K562 (cell line): ENCODE measurements around the gene PTPN7. TPM values are rescaled to one million over a fixed set of nuclear protein-coding genes. Genes with fewer than 3 reads are reported as not detected.

Source experiments
- ATF6 ChIP-seq: sonication (generic); formaldehyde crosslinking; IDR thresholded peaks from 2 replicates; pipeline ENCODE4 v1.4.0; 2020; ENCODE audit warnings: mild to moderate bottlenecking, missing genetic modification reagents
- CHD1 ChIP-seq: fragments of 200-600 bp; sonication (generic); IDR thresholded peaks from one replicate; pipeline ENCODE4 v1.6.1; 2012; ENCODE audit warnings: mild to moderate bottlenecking, moderate library complexity, low read length, inconsistent platforms
- EGR1 ChIP-seq: fragments of 450-650 bp; conservative IDR thresholded peaks from 2 replicates; pipeline ENCODE4 v1.6.1; 2017; ENCODE audit warnings: mild to moderate bottlenecking
- EP300 ChIP-seq: IDR thresholded peaks from 2 replicates; pipeline ENCODE4 v1.6.1; 2012; ENCODE audit warnings: low read length, improper control_type of control experiment
- FOS ChIP-seq: IDR thresholded peaks from 3 replicates; pipeline ENCODE4 v1.6.1; 2011; ENCODE audit not compliant: insufficient read length; ENCODE audit errors: extremely low read depth
- GABPB1 ChIP-seq: sonication (generic); formaldehyde crosslinking; IDR thresholded peaks from 2 replicates; pipeline ENCODE4 v1.8.0; 2022; ENCODE audit warnings: mild to moderate bottlenecking, missing genetic modification reagents
- HDAC6 ChIP-seq: IDR thresholded peaks from 2 replicates; pipeline ENCODE4 v1.6.1; 2012; ENCODE audit warnings: low read depth, mild to moderate bottlenecking, control low read depth, inconsistent platforms, low read length, moderate library complexity
- KDM5B ChIP-seq: fragments of 200-600 bp; sonication (generic); IDR thresholded peaks from 2 replicates; pipeline ENCODE4 v1.6.1; 2012; ENCODE audit warnings: low read depth, mild to moderate bottlenecking, moderate library complexity, low read length, control low read depth, inconsistent platforms; ENCODE audit not compliant: insufficient replicate concordance
- NFXL1 ChIP-seq: fragments of 450-650 bp; formaldehyde crosslinking; IDR thresholded peaks from 2 replicates; pipeline ENCODE4 v1.4.0; 2021; ENCODE audit warnings: mild to moderate bottlenecking
- PTTG1 ChIP-seq: fragments of 450-650 bp; IDR thresholded peaks from 2 replicates; pipeline ENCODE4 v1.6.1; 2016; ENCODE audit warnings: low read depth, mild to moderate bottlenecking, missing genetic modification characterization, missing compliant biosample characterization
- SMC3 ChIP-seq: conservative IDR thresholded peaks from 2 replicates; pipeline ENCODE4 v1.6.1; 2011; ENCODE audit warnings: low read depth, low read length, improper control_type of control experiment; ENCODE audit not compliant: insufficient read depth
- TEAD4 ChIP-seq, 2 experiments: sonication (generic) in 1 of 2; formaldehyde crosslinking in 1 of 2; IDR thresholded peaks; 2 replicates each; pipeline versions ENCODE4 v1.6.1 to v1.8.0; 2012 to 2022; ENCODE audit warnings: borderline replicate concordance in 1 of 2, inconsistent platforms in 1 of 2, low read length in 1 of 2, mild to moderate bottlenecking in 1 of 2, missing genetic modification reagents in 1 of 2
- ZNF143 ChIP-seq: sonication (generic); formaldehyde crosslinking; IDR thresholded peaks from 2 replicates; pipeline ENCODE4 v1.9.0; 2022; ENCODE audit warnings: mild to moderate bottlenecking, missing genetic modification reagents
- ZNF212 ChIP-seq: fragments of 450-650 bp; formaldehyde crosslinking; IDR thresholded peaks from 2 replicates; pipeline ENCODE4 v1.4.0; 2020; ENCODE audit warnings: mild to moderate bottlenecking
- polyA plus RNA-seq, 8 experiments: library from polyadenylated mRNA; depleted of rRNA in 4 of 8; stranded (reverse) in 5 of 8; unstranded in 3 of 8; fragments of >200 nt; fragmentation: Nextera tagmentation in 2 of 8; fragmentation: Illumina TruSeq in 1 of 8; extraction: Ambion mirVana in 2 of 8; extraction: Trizol in 1 of 8; gene quantifications; 2 replicates each; pipeline versions ENCODE4 v1.2.1 to v1.2.3, GENCODE V29; 2011 to 2014; ENCODE audit warnings: inconsistent platforms in 1 of 8, missing spikeins in 1 of 8
- total RNA-seq, 7 experiments: library from RNA; depleted of rRNA in 6 of 7; stranded (reverse); fragments of >200 nt in 6 of 7; fragmentation: Illumina TruSeq in 2 of 7; extraction: Trizol in 2 of 7; gene quantifications; 2 replicates each; pipeline versions ENCODE4 v1.2.1 to v1.2.3, GENCODE V29; 2011 to 2021; ENCODE audit warnings: low replicate concordance in 1 of 7
- TF ChIP-seq, protein P1 (sequence below), 2 experiments: fragments of 450-650 bp in 1 of 2; IDR thresholded peaks; 2 replicates each; pipeline ENCODE4 v1.6.1; 2011 to 2017; ENCODE audit warnings: low read depth in 2 of 2, antibody characterized with exemption in 1 of 2, borderline replicate concordance in 1 of 2, low read length in 1 of 2, mild to moderate bottlenecking in 1 of 2, mixed read lengths in 1 of 2; ENCODE audit not compliant: control insufficient read depth in 1 of 2
- TF ChIP-seq, protein P2 (sequence below): fragments of 450-650 bp; IDR thresholded peaks from 2 replicates; pipeline ENCODE4 v1.6.1; 2017; ENCODE audit warnings: mild to moderate bottlenecking, moderate library complexity
- TF ChIP-seq, protein P3 (sequence below): fragments of 250-450 bp; sonication (Bioruptor Pico); IDR thresholded peaks from 2 replicates; pipeline ENCODE4 v1.5.0; 2020; ENCODE audit warnings: mild to moderate bottlenecking, borderline replicate concordance

Gene PTPN7
- total and polyA plus RNA-seq, 9 of the 15 experiments (the other 6 are each of a cell fraction or from before 2014, with no cell fraction given) = 18.7 to 144 (median 120) TPM

DNA sequence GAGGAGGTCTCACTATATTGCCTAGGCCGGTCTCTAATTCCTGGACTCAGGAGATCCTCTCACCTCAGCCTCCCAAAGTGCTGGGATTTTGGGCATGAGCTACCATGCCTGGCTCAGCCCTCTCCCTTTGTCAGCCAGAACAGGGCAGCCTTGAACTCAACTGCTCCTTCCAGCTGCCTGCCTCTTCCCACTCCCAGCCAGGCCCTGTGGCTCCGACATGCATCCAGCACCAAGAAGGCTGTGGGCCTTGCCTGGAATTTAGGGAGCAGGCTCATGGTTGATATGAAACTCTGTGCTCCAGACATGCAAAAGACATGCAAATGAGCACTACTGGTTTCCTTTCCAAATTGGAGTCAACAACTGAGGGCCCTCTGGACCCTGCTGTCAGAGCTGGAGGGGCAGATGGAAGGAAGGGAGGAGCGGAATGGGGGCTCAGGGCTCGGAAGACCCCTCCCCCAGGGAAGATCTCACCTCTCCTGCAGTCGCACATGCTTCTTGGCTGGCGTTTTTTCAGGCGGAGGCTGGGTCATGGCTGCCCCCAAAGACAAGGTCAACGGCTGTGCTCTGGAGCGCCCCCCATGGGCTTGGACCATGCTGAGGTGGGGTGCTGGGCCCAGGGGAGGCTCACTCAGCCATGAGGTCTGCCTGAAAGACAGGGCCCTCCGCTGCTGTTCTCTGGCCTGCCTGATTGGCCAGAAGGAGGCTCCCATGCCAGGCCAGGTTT lies 1.4 kb downstream of the PTPN7 start (continued):
- TF ChIP-seq TEAD4 (IDR thresholded peaks at IDR 0.05; ENCODE audit: low read length) (no peak), TEAD4 (CRISPR knock-in tag; IDR thresholded peaks at IDR 0.05; ENCODE audit: borderline replicate concordance) (no peak; the same call in 1 of the 2 replicates), ZNF212 (CRISPR knock-in tag) (peak; percentile 85; the same call in 1 of the 2 replicates), ATF6 (CRISPR knock-in tag) (no peak), EGR1 (no peak), PTTG1 (tag) (no peak), CHD1 (no peak), ZNF143 (CRISPR knock-in tag) (no peak), GABPB1 (CRISPR knock-in tag) (no peak), EP300 (peak; percentile 60; the same call in 1 of the 2 replicates), HDAC6 (no peak), NFXL1 (CRISPR knock-in tag) (no peak), KDM5B (peak; percentile 36), SMC3 (no peak), FOS (no peak)
- TF ChIP-seq, protein P1, sequence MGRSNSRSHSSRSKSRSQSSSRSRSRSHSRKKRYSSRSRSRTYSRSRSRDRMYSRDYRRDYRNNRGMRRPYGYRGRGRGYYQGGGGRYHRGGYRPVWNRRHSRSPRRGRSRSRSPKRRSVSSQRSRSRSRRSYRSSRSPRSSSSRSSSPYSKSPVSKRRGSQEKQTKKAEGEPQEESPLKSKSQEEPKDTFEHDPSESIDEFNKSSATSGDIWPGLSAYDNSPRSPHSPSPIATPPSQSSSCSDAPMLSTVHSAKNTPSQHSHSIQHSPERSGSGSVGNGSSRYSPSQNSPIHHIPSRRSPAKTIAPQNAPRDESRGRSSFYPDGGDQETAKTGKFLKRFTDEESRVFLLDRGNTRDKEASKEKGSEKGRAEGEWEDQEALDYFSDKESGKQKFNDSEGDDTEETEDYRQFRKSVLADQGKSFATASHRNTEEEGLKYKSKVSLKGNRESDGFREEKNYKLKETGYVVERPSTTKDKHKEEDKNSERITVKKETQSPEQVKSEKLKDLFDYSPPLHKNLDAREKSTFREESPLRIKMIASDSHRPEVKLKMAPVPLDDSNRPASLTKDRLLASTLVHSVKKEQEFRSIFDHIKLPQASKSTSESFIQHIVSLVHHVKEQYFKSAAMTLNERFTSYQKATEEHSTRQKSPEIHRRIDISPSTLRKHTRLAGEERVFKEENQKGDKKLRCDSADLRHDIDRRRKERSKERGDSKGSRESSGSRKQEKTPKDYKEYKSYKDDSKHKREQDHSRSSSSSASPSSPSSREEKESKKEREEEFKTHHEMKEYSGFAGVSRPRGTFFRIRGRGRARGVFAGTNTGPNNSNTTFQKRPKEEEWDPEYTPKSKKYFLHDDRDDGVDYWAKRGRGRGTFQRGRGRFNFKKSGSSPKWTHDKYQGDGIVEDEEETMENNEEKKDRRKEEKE (IDR thresholded peaks at IDR 0.05; ENCODE audit: borderline replicate concordance in 1 of 2, control insufficient read depth in 1 of 2, low read depth in 2 of 2, low read length in 1 of 2) = 0 out of 4 replicates have a peak, but pooled peaks of 1 of the 2 experiments have one; percentile 39
- TF ChIP-seq, protein P2, sequence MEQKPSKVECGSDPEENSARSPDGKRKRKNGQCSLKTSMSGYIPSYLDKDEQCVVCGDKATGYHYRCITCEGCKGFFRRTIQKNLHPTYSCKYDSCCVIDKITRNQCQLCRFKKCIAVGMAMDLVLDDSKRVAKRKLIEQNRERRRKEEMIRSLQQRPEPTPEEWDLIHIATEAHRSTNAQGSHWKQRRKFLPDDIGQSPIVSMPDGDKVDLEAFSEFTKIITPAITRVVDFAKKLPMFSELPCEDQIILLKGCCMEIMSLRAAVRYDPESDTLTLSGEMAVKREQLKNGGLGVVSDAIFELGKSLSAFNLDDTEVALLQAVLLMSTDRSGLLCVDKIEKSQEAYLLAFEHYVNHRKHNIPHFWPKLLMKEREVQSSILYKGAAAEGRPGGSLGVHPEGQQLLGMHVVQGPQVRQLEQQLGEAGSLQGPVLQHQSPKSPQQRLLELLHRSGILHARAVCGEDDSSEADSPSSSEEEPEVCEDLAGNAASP = no peak
- TF ChIP-seq, protein P3, sequence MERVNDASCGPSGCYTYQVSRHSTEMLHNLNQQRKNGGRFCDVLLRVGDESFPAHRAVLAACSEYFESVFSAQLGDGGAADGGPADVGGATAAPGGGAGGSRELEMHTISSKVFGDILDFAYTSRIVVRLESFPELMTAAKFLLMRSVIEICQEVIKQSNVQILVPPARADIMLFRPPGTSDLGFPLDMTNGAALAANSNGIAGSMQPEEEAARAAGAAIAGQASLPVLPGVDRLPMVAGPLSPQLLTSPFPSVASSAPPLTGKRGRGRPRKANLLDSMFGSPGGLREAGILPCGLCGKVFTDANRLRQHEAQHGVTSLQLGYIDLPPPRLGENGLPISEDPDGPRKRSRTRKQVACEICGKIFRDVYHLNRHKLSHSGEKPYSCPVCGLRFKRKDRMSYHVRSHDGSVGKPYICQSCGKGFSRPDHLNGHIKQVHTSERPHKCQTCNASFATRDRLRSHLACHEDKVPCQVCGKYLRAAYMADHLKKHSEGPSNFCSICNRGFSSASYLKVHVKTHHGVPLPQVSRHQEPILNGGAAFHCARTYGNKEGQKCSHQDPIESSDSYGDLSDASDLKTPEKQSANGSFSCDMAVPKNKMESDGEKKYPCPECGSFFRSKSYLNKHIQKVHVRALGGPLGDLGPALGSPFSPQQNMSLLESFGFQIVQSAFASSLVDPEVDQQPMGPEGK = 0 out of 2 replicates have a peak, but pooled peaks have one; percentile 8
